Prostate gland (tissue), 2 donors: ENCODE results near the gene FCHSD2. TPM values are rescaled to one million over a fixed set of nuclear protein-coding genes. Genes with fewer than 3 reads are reported as not detected.

Experiments used
- DNase-seq: peaks from one replicate; pipeline ENCODE4 v3.0.0-alpha.2; 2019; ENCODE audit warnings: low spot score
- H3K27ac ChIP-seq, 2 donors: fragments of 200-600 bp; sonication (generic); 2 replicates each; pipeline ENCODE4 v1.5.1; 2017 to 2019
- H3K27me3 ChIP-seq: fragments of 200-600 bp; sonication (generic); replicated peaks from 2 replicates; pipeline ENCODE4 v1.5.1; 2019; ENCODE audit not compliant: insufficient read depth
- H3K36me3 ChIP-seq, 2 donors: fragments of 200-600 bp; sonication (generic); 1 replicate in 1 of 2; 2 replicates in 1 of 2; pipeline versions ENCODE4 v1.5.1 to v1.8.1; 2017 to 2019
- H3K4me1 ChIP-seq: fragments of 200-600 bp; sonication (generic); replicated peaks from 2 replicates; pipeline ENCODE4 v1.5.1; 2019
- H3K4me3 ChIP-seq, 2 donors: fragments of 200-600 bp; sonication (generic); 2 replicates each; pipeline ENCODE4 v1.5.1; 2017 to 2019
- H3K9me3 ChIP-seq: fragments of 200-600 bp; sonication (generic); 2 replicates; pipeline ENCODE4 v1.5.1; 2017
- CTCF ChIP-seq, 4 experiments: fragments of 200-600 bp in 2 of 4; fragments of 450-650 bp in 2 of 4; sonication (generic) in 2 of 4; IDR thresholded peaks; 1 replicate in 3 of 4; 2 replicates in 1 of 4; pipeline ENCODE4 v1.5.1; 2016 to 2019; ENCODE audit warnings: antibody characterized with exemption in 4 of 4, mild to moderate bottlenecking in 2 of 4, moderate library complexity in 2 of 4
- POLR2A ChIP-seq: fragments of 450-650 bp; IDR thresholded peaks from one replicate; pipeline ENCODE4 v1.6.1; 2016; ENCODE audit warnings: antibody characterized with exemption, mild to moderate bottlenecking
- POLR2AphosphoS5 ChIP-seq: sonication (generic); formaldehyde crosslinking; IDR thresholded peaks from one replicate; pipeline ENCODE4 v1.6.1; 2017; ENCODE audit warnings: antibody characterized with exemption
- WGBS: methylation state at CpG from one replicate; pipeline ENCODE4 v1.1.5; 2018; 5-methylcytosine and 5-hydroxymethylcytosine counted together
- intact Hi-C: fragments of 100-400 bp; cut with DNase I; formaldehyde crosslinking; loops from one replicate; pipeline ENCODE4 v1.14.2; 2022
- total RNA-seq, 2 donors: library from RNA; depleted of rRNA; stranded (reverse); fragments of >200 nt; gene quantifications; one replicate each; pipeline ENCODE4 v1.1.0, GENCODE V29; 2016

The FCHSD2 gene
- total RNA-seq, 2 donors from 2014 or later = 9.9 to 45.3 TPM

GRCh38 chr11:73001615-73002014 lies 140.5 kb downstream of the FCHSD2 start:
- no peak overlapping the region for H3K27ac ChIP-seq
- DNase-seq = no peak
- H3K9me3 ChIP-seq = no peaks in the 10 kb centered on the region
- H3K36me3 ChIP-seq = no peaks in the 10 kb centered on the region
- WGBS = 82% methylated on average over 4 of the region's 4 CpGs
- no peak overlapping the region for H3K4me3 ChIP-seq
- H3K27me3 ChIP-seq = no peaks in the 10 kb centered on the region
- no peaks in the 10 kb centered on the region for H3K4me1 ChIP-seq
- intact Hi-C loops = no loop called here
- TF ChIP-seq POLR2AphosphoS5 (no peak), POLR2A (no peak), CTCF (IDR thresholded peaks at IDR 0.05) (no peak)

- Histone ChIP-seq H3K36me3 (no peaks in the 10 kb centered on the region), H3K27me3 (no peaks in the 10 kb centered on the region), H3K27ac (no peak overlapping the region), H3K4me3 (no peak overlapping the region), H3K9me3 (no peaks in the 10 kb centered on the region), H3K4me1 (no peaks in the 10 kb centered on the region)
- intact Hi-C loops = no loop called here
- TF ChIP-seq CTCF (IDR thresholded peaks at IDR 0.05) = no peak
- TF ChIP-seq POLR2AphosphoS5 = no peak
- no peak for TF ChIP-seq POLR2A
- DNase-seq = no peak
These were observed 143.4 kb downstream of the FCHSD2 start for GRCh38 chr11:72998676-72999075.

GRCh38 chr11:72996959-72997358 lies 145.2 kb downstream of the FCHSD2 start:
- no peaks in the 10 kb centered on the region for H3K36me3 ChIP-seq
- no peak for DNase-seq
- TF ChIP-seq POLR2AphosphoS5 = no peak
- no peak for TF ChIP-seq POLR2A
- no peak for TF ChIP-seq CTCF (IDR thresholded peaks at IDR 0.05)
- intact Hi-C loops = no loop called here
- WGBS = 49% methylated on average over 3 of the region's 3 CpGs
- H3K4me1 ChIP-seq = no peaks in the 10 kb centered on the region
- no peak overlapping the region for H3K4me3 ChIP-seq
- H3K27me3 ChIP-seq = no peaks in the 10 kb centered on the region
- H3K27ac ChIP-seq = no peak overlapping the region
- H3K9me3 ChIP-seq = no peaks in the 10 kb centered on the region

GRCh38 chr11:72989727-72990126 lies 152.4 kb downstream of the FCHSD2 start:
- no peak overlapping the region for H3K4me3 ChIP-seq
- H3K4me1 ChIP-seq = no peaks in the 10 kb centered on the region
- no peak for TF ChIP-seq POLR2AphosphoS5
- no peak for TF ChIP-seq POLR2A
- TF ChIP-seq CTCF (IDR thresholded peaks at IDR 0.05) = no peak
- no peaks in the 10 kb centered on the region for H3K36me3 ChIP-seq
- no peak for DNase-seq
- H3K27me3 ChIP-seq = no peaks in the 10 kb centered on the region
- no peak overlapping the region for H3K27ac ChIP-seq
- H3K9me3 ChIP-seq = no peaks in the 10 kb centered on the region
- 48% methylated on average over 1 of the region's 1 CpG for WGBS
- intact Hi-C loops = no loop called here

GRCh38 chr11:72988821-72989220 lies 153.3 kb downstream of the FCHSD2 start:
- intact Hi-C loops = no loop called here
- no peaks in the 10 kb centered on the region for H3K4me1 ChIP-seq
- DNase-seq = no peak
- H3K9me3 ChIP-seq = no peaks in the 10 kb centered on the region
- H3K27me3 ChIP-seq = no peaks in the 10 kb centered on the region
- TF ChIP-seq CTCF (IDR thresholded peaks at IDR 0.05) = no peak
- no peak for TF ChIP-seq POLR2A
- no peak overlapping the region for H3K27ac ChIP-seq
- H3K4me3 ChIP-seq = no peak overlapping the region
- H3K36me3 ChIP-seq = no peaks in the 10 kb centered on the region
- WGBS = 82% methylated on average over 3 of the region's 3 CpGs
